ENCODE measurements around the gene KIF3B.
"Not testable (repeated sequence)": the region's sequence is repeated elsewhere in the genome, so short reads cannot be mapped to it uniquely, and the experiment has no call there.

Gene KIF3B

DNA sequence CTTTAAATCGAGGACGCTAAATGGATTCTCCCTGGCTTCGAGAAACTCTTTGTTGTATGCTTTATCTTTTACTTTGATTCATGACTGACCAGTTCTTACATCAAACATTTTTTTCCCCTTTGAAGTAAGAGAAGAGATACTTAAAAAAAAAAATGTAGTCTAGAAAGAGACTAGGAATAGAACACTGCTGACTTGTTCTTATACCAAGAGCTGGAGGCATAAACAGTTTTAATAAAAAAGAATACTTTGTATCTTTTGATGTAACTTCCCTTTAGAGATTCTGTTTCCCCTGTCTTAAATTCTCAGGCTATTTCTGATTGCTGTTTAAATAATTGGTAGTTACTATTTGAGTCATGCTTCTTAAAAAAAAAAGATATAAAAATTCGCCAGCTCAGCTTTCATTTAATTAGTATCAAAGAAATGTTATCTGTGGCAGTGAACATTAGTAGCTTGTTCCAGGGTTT, 85.5 kb downstream of the KIF3B start:
- Histone ChIP-seq H3K27me3 (ENCODE audit: insufficient read depth, low read length) (no peaks in the 10 kb centered on the region), H2AFZ (ENCODE audit: low read depth, low read length) (no peak overlapping the region), H3K4me1 (ENCODE audit: insufficient read depth, low read length) (peaks cover 27% of the 10 kb centered on the region), H3K36me3 (ENCODE audit: insufficient read depth, low read length) (peaks cover 13% of the 10 kb centered on the region), H3K9me3 (ENCODE audit: low read length) (no peaks in the 10 kb centered on the region), H3K4me3 (ENCODE audit: low read length) (no peak overlapping the region)

GRCh38 chr20:32363492-32363891, 86.0 kb downstream of the KIF3B start:
- H3K4me1 ChIP-seq (ENCODE audit: insufficient read depth, low read length) = peaks cover 27% of the 10 kb centered on the region
- H3K4me3 ChIP-seq (ENCODE audit: low read length) = no peak overlapping the region
- H2AFZ ChIP-seq (ENCODE audit: low read depth, low read length) = no peak overlapping the region
- no peaks in the 10 kb centered on the region for H3K9me3 ChIP-seq (ENCODE audit: low read length)
- peaks cover 16% of the 10 kb centered on the region for H3K36me3 ChIP-seq (ENCODE audit: insufficient read depth, low read length)
- H3K27me3 ChIP-seq (ENCODE audit: insufficient read depth, low read length) = no peaks in the 10 kb centered on the region

GRCh38 chr20:32364554-32365208, 87.2 kb downstream of the KIF3B start:
- peaks cover 23% of the 10 kb centered on the region for H3K4me1 ChIP-seq (ENCODE audit: insufficient read depth, low read length)
- H3K9me3 ChIP-seq (ENCODE audit: low read length) = no peaks in the 10 kb centered on the region
- no peaks in the 10 kb centered on the region for H3K27me3 ChIP-seq (ENCODE audit: insufficient read depth, low read length)
- H2AFZ ChIP-seq (ENCODE audit: low read depth, low read length) = no peak overlapping the region
- no peak overlapping the region for H3K4me3 ChIP-seq (ENCODE audit: low read length)
- H3K36me3 ChIP-seq (ENCODE audit: insufficient read depth, low read length) = peaks cover 25% of the 10 kb centered on the region

GRCh38 chr20:32365564-32365963, 88.1 kb downstream of the KIF3B start:
- Histone ChIP-seq H3K4me3 (ENCODE audit: low read length) (no peak overlapping the region), H3K36me3 (ENCODE audit: insufficient read depth, low read length) (peaks cover 34% of the 10 kb centered on the region), H3K4me1 (ENCODE audit: insufficient read depth, low read length) (peaks cover 15% of the 10 kb centered on the region), H3K27me3 (ENCODE audit: insufficient read depth, low read length) (no peaks in the 10 kb centered on the region), H3K9me3 (ENCODE audit: low read length) (no peaks in the 10 kb centered on the region), H2AFZ (ENCODE audit: low read depth, low read length) (no peak overlapping the region)

DNA sequence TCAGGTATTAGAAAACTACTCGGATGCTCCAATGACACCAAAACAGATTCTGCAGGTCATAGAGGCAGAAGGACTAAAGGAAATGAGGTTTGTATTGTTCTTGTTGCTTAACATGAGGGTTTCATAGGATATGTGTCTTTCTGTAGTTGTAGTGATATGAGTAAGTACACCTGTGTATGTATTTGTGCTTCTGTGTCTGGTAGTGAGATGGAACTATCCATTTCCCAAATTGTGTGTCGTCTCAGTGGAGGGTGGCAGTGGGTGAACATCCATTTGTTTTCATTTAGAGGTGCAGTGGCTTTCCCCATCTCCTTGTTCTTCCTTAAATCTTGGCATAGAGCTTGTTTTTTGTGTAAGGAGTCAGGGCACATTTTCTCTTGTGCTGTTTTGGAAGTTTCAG, 88.9 kb downstream of the KIF3B start:
- Histone ChIP-seq H3K4me3 (ENCODE audit: low read length) (no peak overlapping the region), H3K36me3 (ENCODE audit: insufficient read depth, low read length) (peaks cover 41% of the 10 kb centered on the region), H2AFZ (ENCODE audit: low read depth, low read length) (no peak overlapping the region), H3K27me3 (ENCODE audit: insufficient read depth, low read length) (no peaks in the 10 kb centered on the region), H3K9me3 (ENCODE audit: low read length) (no peaks in the 10 kb centered on the region), H3K4me1 (ENCODE audit: insufficient read depth, low read length) (peaks cover 14% of the 10 kb centered on the region)

DNA sequence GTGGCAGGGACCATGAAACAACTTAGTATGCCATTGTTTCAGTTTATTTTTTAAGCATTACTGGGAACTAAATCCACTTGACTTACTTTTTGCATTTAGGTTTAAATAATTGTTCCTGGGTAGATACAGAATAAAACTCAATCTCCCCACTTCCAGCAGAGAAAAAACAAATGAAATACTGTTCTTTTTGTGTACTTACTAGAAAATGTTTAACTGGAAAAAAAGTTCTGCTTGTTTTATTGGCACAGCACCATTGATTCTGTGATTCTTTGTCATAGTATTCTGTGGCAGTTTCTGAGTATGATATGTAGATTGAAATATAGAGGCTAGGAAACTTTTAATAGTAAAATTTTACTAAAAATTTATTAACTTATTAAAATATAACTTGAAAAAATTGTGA, 90.9 kb downstream of the KIF3B start:
- Histone ChIP-seq H3K27me3 (ENCODE audit: insufficient read depth, low read length) (no peaks in the 10 kb centered on the region), H3K36me3 (ENCODE audit: insufficient read depth, low read length) (peaks cover 49% of the 10 kb centered on the region), H3K9me3 (ENCODE audit: low read length) (no peaks in the 10 kb centered on the region), H3K4me3 (ENCODE audit: low read length) (no peak overlapping the region), H2AFZ (ENCODE audit: low read depth, low read length) (no peak overlapping the region), H3K4me1 (ENCODE audit: insufficient read depth, low read length) (peaks cover 14% of the 10 kb centered on the region)

DNA sequence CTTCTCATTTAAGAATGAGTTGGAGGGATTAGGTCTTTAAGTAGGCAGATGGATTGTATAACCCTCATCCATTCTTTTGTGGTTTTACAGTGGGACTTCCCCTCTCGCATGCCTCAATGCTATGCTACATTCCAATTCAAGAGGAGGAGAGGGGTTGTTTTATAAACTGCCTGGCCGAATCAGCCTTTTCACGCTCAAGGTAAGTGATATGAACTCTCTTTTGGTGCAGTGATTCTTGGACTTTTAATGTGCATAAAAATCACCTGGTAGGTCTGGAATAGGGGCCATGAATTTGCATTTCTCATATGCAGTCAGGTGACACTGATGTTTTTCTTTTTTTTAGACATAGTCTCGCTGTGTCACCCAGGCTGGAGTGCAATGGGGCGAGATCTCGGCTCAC, 91.5 kb downstream of the KIF3B start:
- Histone ChIP-seq H3K4me1 (ENCODE audit: insufficient read depth, low read length) (peaks cover 14% of the 10 kb centered on the region), H3K27me3 (ENCODE audit: insufficient read depth, low read length) (no peaks in the 10 kb centered on the region), H3K4me3 (ENCODE audit: low read length) (no peak overlapping the region), H3K9me3 (ENCODE audit: low read length) (no peaks in the 10 kb centered on the region), H2AFZ (ENCODE audit: low read depth, low read length) (no peak overlapping the region), H3K36me3 (ENCODE audit: insufficient read depth, low read length) (peaks cover 52% of the 10 kb centered on the region)

DNA sequence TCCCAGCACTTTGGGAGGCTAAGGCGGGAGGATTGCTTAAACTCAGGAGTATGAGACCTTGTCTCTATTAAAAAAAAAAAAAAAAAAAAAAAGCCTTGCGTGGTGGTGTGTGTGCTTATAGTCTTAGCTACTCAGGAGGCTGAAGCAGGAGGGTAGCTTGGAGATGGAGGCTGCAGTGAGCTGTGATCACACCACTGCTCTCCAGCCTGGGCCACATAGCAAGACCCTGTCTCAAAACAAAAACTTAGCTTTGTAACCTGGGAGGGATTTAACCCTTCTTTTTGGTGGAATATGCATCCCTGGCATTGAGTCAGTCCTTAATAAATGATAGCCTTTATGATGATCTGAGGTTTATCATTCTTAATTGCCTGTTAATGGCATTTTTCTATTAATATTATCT, 93.4 kb downstream of the KIF3B start:
- Histone ChIP-seq H3K4me1 (ENCODE audit: insufficient read depth, low read length) (peaks cover 14% of the 10 kb centered on the region), H3K9me3 (ENCODE audit: low read length) (no peaks in the 10 kb centered on the region), H3K36me3 (ENCODE audit: insufficient read depth, low read length) (peaks cover 66% of the 10 kb centered on the region), H2AFZ (ENCODE audit: low read depth, low read length) (no peak overlapping the region), H3K4me3 (ENCODE audit: low read length) (no peak overlapping the region), H3K27me3 (ENCODE audit: insufficient read depth, low read length) (no peaks in the 10 kb centered on the region)

DNA sequence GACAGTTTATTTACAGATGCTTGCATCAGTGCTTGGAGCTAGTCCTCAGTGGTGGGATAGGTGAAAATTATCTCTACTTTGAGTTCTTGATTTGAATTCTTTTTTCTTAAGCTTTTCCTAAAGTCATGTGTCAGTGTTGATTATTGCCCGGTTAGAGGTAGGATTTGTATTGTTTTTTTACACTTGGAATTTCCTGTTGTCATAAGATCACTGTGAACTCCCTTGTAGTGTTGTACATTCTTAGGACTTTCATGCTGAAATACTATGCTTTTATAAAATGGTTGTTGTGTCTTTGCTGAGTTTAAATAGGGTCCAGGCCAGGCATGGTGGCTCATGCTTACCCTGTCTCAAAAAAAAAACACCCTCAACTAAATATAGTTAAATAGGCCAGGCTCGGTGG, 101.0 kb downstream of the KIF3B start:
- Histone ChIP-seq H3K27me3 (ENCODE audit: insufficient read depth, low read length) (no peaks in the 10 kb centered on the region), H3K4me3 (ENCODE audit: low read length) (no peak overlapping the region), H3K36me3 (ENCODE audit: insufficient read depth, low read length) (peaks cover 38% of the 10 kb centered on the region), H3K4me1 (ENCODE audit: insufficient read depth, low read length) (no peaks in the 10 kb centered on the region), H3K9me3 (ENCODE audit: low read length) (peaks cover 2% of the 10 kb centered on the region), H2AFZ (ENCODE audit: low read depth, low read length) (no peak overlapping the region)

DNA sequence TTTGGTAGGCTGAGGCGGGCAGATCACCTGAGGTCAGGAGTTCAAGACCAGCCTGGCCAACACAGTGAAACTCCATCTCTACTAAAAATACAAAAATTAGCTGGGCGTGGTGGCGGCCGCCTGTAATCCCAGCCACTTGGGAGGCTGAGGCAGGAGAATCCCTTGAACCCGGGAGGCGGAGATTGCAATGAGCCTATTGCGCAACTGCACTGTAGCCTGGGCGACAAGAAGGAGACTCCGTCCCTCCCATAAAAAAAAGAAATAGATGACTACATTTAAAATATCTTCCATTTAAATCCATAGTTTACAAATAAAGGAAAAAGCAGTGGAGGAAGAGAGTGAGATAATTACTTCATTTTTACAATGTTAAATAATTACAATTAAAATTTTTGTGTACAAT, 102.6 kb downstream of the KIF3B start:
- peaks cover 27% of the 10 kb centered on the region for H3K36me3 ChIP-seq (ENCODE audit: insufficient read depth, low read length)
- H3K4me3 ChIP-seq (ENCODE audit: low read length) = not testable (repeated sequence)

GRCh38 chr20:32380745-32381144, 103.3 kb downstream of the KIF3B start:
- Histone ChIP-seq H3K9me3 (ENCODE audit: low read length) (peaks cover 2% of the 10 kb centered on the region), H3K4me1 (ENCODE audit: insufficient read depth, low read length) (peaks cover 9% of the 10 kb centered on the region), H3K4me3 (ENCODE audit: low read length) (no peak overlapping the region), H3K27me3 (ENCODE audit: insufficient read depth, low read length) (no peaks in the 10 kb centered on the region), H2AFZ (ENCODE audit: low read depth, low read length) (no peak overlapping the region), H3K36me3 (ENCODE audit: insufficient read depth, low read length) (peaks cover 24% of the 10 kb centered on the region)

More for the DNA sequence above, 102.6 kb downstream of the KIF3B start:
- H3K27me3 ChIP-seq (ENCODE audit: insufficient read depth, low read length); H3K4me1 ChIP-seq (ENCODE audit: insufficient read depth, low read length); H3K9me3 ChIP-seq (ENCODE audit: low read length); H2AFZ ChIP-seq (ENCODE audit: low read depth, low read length): not testable (repeated sequence)

DNA sequence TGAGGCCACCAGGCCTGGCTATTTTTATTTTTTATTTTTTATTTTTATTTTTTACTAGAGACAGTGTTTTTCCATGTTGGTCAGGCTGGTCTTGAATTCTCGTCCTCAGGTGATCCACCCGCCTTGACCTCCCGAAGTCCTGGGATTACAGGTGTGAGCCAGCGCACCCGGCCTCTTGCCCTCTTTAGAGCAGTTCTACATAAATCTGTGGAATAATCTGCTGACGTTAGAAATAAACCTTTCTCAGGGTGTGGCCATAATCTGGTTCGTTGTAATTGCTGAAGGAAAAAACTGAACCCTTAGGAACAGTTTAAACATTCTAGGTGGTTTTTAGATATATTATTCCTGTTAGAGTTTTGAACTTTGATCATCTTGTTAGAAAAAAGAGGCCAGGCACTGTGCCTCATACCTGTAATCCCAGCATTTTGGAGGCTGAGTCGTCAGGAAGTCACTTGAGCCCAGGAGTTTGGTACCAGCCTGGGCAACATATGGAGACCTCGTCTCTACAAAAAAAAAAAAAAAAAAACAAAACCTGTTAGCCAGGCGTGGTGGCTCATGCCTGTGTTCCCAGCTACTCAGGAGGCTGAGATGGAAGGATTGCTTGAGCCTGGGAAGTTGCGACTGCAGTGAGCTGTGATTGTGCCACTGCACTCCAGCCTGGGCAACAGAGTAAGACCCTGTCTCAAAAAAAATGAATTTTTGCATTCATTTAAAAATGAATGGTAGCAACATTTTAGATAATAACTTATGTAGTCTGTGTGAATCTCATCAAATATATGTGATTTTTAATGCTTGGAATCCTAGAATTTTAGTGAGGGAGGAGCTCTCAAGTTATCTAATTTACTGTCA, 104.9 kb downstream of the KIF3B start:
- Histone ChIP-seq H2AFZ (ENCODE audit: low read depth, low read length) (no peak overlapping the region), H3K4me3 (ENCODE audit: low read length) (no peak overlapping the region), H3K36me3 (ENCODE audit: insufficient read depth, low read length) (peaks cover 25% of the 10 kb centered on the region), H3K9me3 (ENCODE audit: low read length) (peaks cover 2% of the 10 kb centered on the region), H3K4me1 (ENCODE audit: insufficient read depth, low read length) (peaks cover 9% of the 10 kb centered on the region), H3K27me3 (ENCODE audit: insufficient read depth, low read length) (no peaks in the 10 kb centered on the region)

DNA sequence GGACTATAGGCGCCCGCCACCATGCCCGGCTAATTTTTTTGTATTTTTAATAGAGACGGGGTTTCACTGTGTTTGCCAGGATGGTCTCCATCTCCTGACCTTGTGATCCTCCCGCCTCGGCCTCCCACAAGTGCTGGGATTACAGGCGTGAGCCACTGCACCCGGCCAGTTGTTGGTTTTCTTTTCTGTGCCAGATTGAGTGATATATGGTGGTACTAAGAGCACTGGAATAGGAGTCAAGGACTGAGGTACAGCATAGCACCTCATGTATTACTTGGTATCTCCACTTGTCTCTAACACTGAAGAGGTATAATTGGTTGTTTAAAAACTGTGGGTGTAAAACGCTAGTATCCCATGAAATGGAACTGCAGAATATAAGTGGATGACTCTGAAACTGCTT, 106.0 kb downstream of the KIF3B start:
- H3K27me3 ChIP-seq (ENCODE audit: insufficient read depth, low read length); H3K9me3 ChIP-seq (ENCODE audit: low read length); H3K4me1 ChIP-seq (ENCODE audit: insufficient read depth, low read length); H2AFZ ChIP-seq (ENCODE audit: low read depth, low read length); H3K4me3 ChIP-seq (ENCODE audit: low read length): not testable (repeated sequence)
- peaks cover 24% of the 10 kb centered on the region for H3K36me3 ChIP-seq (ENCODE audit: insufficient read depth, low read length)

Data from neuron (in vitro differentiated cells).